K562 (cell line): Measurements from ENCODE around the gene TGFBR3L. TPM values are rescaled to one million over a fixed set of nuclear protein-coding genes. Genes with fewer than 3 reads are reported as not detected.

ENCODE experiments used
- EGR1 ChIP-seq: fragments of 450-650 bp; conservative IDR thresholded peaks from 2 replicates; pipeline ENCODE4 v1.6.1; 2017; ENCODE audit warnings: mild to moderate bottlenecking
- EP400 ChIP-seq: fragments of 450-650 bp; IDR thresholded peaks from 2 replicates; pipeline ENCODE4 v1.6.1; 2017; ENCODE audit warnings: antibody characterized with exemption, mild to moderate bottlenecking, moderate library complexity
- ETV1 ChIP-seq: fragments of 450-650 bp; conservative IDR thresholded peaks from 2 replicates; pipeline ENCODE4 v1.6.1; 2016; ENCODE audit warnings: missing genetic modification characterization, control low read depth, low read depth, missing compliant biosample characterization
- NR2F6 ChIP-seq: fragments of 450-650 bp; formaldehyde crosslinking; IDR thresholded peaks from 2 replicates; pipeline ENCODE4 v1.4.0; 2020; ENCODE audit warnings: mild to moderate bottlenecking
- POU5F1 ChIP-seq: fragments of 150-350 bp; IDR thresholded peaks from 2 replicates; pipeline ENCODE4 v1.6.1; 2014; ENCODE audit warnings: borderline replicate concordance, low read length, low read depth, mild to moderate bottlenecking; ENCODE audit not compliant: partially characterized antibody
- PPARD ChIP-seq: fragments of 250-450 bp; sonication (Bioruptor Pico); IDR thresholded peaks from 2 replicates; pipeline ENCODE4 v1.8.0; 2022; ENCODE audit warnings: inconsistent platforms, mild to moderate bottlenecking, moderate library complexity
- PTBP1 ChIP-seq: fragments of 200-400 bp; formaldehyde crosslinking; IDR thresholded peaks from 2 replicates; pipeline ENCODE4 v1.6.1; 2017; ENCODE audit warnings: low read depth, low read length
- SIRT6 ChIP-seq: IDR thresholded peaks from one replicate; pipeline ENCODE4 v1.6.1; 2012; ENCODE audit warnings: low read depth, mild to moderate bottlenecking, control low read depth, inconsistent platforms, low read length, moderate library complexity
- ZNF384 ChIP-seq: IDR thresholded peaks from 2 replicates; pipeline ENCODE4 v1.6.1; 2012; ENCODE audit warnings: low read depth, low read length, improper control_type of control experiment
- polyA plus RNA-seq, 8 experiments: library from polyadenylated mRNA; depleted of rRNA in 4 of 8; stranded (reverse) in 5 of 8; unstranded in 3 of 8; fragments of >200 nt; fragmentation: Nextera tagmentation in 2 of 8; fragmentation: Illumina TruSeq in 1 of 8; extraction: Ambion mirVana in 2 of 8; extraction: Trizol in 1 of 8; gene quantifications; 2 replicates each; pipeline versions ENCODE4 v1.2.1 to v1.2.3, GENCODE V29; 2011 to 2014; ENCODE audit warnings: inconsistent platforms in 1 of 8, missing spikeins in 1 of 8
- total RNA-seq, 7 experiments: library from RNA; depleted of rRNA in 6 of 7; stranded (reverse); fragments of >200 nt in 6 of 7; fragmentation: Illumina TruSeq in 2 of 7; extraction: Trizol in 2 of 7; gene quantifications; 2 replicates each; pipeline versions ENCODE4 v1.2.1 to v1.2.3, GENCODE V29; 2011 to 2021; ENCODE audit warnings: low replicate concordance in 1 of 7
- TF ChIP-seq, protein P1 (sequence below): IDR thresholded peaks from 2 replicates; pipeline ENCODE4 v1.6.1; 2016; ENCODE audit warnings: missing genetic modification characterization, missing compliant biosample characterization
- TF ChIP-seq, protein P2 (sequence below): IDR thresholded peaks from 2 replicates; pipeline ENCODE4 v1.6.1; 2011; ENCODE audit warnings: borderline replicate concordance, low read depth, mild to moderate bottlenecking, moderate library complexity, low read length; ENCODE audit not compliant: insufficient read depth, poor library complexity, severe bottlenecking
- TF ChIP-seq, protein P3 (sequence below): fragments of 250-450 bp; sonication (Bioruptor Pico); IDR thresholded peaks from 2 replicates; pipeline ENCODE4 v1.8.0; 2022; ENCODE audit warnings: moderate library complexity, mild to moderate bottlenecking, inconsistent platforms
- TF ChIP-seq, protein P4 (sequence below), 2 experiments: fragments of 450-650 bp; IDR thresholded peaks; 2 replicates each; pipeline ENCODE4 v1.6.1; 2016; ENCODE audit warnings: mild to moderate bottlenecking in 2 of 2, borderline replicate concordance in 1 of 2, low read depth in 1 of 2, moderate library complexity in 1 of 2

The TGFBR3L gene
- total and polyA plus RNA-seq, 9 of the 15 experiments (the other 6 are each of a cell fraction or from before 2014, with no cell fraction given), result not detected

DNA sequence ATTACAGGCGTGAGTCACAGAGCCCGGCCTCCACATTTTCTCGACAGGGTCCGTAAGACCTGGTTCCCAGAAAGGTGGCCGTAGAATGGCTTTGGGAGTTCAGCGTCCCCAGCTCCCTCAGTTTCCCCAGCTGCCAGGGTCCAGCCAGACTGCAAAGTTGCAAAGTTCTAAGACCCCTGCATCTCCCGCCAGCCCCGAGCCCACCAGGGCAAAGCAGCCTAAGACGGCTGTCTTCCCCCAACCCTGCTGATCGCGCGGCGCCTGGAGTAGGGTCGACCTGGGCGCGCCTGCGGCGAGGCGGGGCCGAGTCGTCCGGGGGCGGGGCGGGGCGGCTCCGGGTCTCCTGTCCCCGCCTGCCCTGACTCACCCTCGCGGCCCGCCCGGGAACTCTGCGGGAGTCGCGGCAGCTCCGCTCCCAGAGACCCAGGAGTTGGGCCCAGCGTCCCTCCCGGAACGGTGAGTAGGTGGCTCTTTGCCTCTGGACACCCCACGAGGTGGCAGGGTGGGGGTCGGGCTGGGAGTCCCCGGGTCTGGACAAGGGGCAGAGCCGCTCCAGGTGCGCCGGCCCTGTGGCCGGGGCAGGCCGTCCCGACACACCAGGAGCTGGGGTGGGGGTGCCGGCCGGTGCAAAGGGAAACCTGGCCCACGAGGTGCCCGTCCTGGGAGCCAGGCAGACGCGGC is 26.3 kb upstream of the TGFBR3L start, which contains the start of gene LRRC8E (continued):
- TF ChIP-seq, protein P1, sequence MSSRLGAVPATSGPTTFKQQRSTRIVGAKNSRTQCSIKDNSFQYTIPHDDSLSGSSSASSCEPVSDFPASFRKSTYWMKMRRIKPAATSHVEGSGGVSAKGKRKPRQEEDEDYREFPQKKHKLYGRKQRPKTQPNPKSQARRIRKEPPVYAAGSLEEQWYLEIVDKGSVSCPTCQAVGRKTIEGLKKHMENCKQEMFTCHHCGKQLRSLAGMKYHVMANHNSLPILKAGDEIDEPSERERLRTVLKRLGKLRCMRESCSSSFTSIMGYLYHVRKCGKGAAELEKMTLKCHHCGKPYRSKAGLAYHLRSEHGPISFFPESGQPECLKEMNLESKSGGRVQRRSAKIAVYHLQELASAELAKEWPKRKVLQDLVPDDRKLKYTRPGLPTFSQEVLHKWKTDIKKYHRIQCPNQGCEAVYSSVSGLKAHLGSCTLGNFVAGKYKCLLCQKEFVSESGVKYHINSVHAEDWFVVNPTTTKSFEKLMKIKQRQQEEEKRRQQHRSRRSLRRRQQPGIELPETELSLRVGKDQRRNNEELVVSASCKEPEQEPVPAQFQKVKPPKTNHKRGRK (tag), result no peak
- TF ChIP-seq ETV1 (tag) (no peak), NR2F6 (CRISPR knock-in tag) (no peak), SIRT6 (no peak), PPARD (CRISPR knock-in tag) (no peak), EP400 (no peak; the same call in 1 of the 2 replicates), POU5F1 (no peak), EGR1 (peak; percentile 36; the same call in 1 of the 2 replicates), ZNF384 (no peak), PTBP1 (no peak)
- TF ChIP-seq, protein P2, sequence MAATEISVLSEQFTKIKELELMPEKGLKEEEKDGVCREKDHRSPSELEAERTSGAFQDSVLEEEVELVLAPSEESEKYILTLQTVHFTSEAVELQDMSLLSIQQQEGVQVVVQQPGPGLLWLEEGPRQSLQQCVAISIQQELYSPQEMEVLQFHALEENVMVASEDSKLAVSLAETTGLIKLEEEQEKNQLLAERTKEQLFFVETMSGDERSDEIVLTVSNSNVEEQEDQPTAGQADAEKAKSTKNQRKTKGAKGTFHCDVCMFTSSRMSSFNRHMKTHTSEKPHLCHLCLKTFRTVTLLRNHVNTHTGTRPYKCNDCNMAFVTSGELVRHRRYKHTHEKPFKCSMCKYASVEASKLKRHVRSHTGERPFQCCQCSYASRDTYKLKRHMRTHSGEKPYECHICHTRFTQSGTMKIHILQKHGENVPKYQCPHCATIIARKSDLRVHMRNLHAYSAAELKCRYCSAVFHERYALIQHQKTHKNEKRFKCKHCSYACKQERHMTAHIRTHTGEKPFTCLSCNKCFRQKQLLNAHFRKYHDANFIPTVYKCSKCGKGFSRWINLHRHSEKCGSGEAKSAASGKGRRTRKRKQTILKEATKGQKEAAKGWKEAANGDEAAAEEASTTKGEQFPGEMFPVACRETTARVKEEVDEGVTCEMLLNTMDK, result peak; percentile 5
- TF ChIP-seq, protein P3, sequence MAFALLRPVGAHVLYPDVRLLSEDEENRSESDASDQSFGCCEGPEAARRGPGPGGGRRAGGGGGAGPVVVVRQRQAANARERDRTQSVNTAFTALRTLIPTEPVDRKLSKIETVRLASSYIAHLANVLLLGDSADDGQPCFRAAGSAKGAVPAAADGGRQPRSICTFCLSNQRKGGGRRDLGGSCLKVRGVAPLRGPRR (CRISPR knock-in tag), result no peak
- TF ChIP-seq, protein P4, sequence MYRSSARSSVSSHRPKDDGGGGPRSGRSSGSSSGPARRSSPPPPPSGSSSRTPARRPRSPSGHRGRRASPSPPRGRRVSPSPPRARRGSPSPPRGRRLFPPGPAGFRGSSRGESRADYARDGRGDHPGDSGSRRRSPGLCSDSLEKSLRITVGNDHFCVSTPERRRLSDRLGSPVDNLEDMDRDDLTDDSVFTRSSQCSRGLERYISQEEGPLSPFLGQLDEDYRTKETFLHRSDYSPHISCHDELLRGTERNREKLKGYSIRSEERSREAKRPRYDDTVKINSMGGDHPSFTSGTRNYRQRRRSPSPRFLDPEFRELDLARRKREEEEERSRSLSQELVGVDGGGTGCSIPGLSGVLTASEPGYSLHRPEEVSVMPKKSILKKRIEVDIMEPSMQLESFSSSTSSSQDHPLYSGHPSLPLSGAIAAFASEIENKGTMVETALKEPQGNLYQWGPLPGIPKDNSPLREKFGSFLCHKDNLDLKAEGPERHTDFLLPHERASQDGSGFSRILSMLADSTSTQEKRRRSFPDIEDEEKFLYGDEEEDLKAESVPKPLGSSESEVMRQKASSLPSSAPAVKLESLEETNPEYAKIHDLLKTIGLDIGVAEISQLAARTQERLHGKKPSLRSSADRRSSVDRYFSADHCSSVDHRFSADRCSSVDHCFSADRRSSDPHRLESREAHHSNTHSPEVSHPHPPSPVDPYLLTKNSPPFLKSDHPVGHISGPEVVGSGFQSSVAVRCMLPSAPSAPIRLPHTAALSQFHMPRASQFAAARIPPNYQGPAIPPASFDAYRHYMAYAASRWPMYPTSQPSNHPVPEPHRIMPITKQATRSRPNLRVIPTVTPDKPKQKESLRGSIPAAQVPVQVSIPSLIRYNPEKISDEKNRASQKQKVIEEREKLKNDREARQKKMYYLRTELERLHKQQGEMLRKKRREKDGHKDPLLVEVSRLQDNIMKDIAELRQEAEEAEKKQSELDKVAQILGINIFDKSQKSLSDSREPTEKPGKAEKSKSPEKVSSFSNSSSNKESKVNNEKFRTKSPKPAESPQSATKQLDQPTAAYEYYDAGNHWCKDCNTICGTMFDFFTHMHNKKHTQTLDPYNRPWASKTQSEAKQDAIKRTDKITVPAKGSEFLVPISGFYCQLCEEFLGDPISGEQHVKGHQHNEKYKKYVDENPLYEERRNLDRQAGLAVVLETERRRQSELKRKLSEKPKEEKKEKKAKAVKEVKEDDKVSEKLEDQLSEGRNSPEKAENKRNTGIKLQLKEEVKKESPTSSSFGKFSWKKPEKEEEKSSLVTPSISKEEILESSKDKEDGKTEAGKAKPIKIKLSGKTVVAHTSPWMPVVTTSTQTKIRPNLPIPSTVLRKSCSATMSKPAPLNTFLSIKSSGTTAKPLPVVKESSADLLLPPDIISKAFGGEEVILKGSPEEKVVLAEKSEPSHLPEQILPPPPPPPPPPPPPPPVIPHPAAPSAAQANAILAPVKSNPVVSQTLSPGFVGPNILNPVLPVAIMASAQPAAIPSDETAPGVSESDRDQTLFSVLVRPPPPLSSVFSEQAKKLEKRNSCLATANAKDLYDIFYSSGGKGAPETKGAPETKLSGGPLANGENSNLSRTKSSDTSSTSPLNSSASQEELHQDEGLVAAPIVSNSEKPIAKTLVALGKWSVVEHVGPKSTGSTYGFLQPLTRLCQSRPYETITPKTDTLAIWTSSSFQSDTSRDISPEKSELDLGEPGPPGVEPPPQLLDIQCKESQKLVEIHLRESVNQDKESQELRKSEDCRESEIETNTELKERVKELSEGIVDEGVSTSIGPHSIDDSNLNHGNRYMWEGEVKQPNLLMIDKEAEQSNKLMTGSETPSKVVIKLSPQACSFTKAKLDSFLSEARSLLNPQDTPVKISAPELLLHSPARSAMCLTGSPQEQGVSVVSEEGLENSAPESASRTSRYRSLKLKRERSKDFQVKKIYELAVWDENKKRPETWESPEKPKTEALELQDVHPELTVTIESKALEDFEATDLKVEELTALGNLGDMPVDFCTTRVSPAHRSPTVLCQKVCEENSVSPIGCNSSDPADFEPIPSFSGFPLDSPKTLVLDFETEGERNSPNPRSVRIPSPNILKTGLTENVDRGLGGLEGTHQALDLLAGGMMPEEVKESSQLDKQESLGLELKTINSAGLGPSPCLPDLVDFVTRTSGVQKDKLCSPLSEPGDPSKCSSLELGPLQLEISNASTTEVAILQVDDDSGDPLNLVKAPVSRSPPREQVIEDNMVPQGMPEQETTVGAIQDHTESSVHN (IDR thresholded peaks at IDR 0.05; ENCODE audit: borderline replicate concordance in 1 of 2, low read depth in 1 of 2), result no peak
